Astrocyte of the hippocampus (primary cell): Measurements from ENCODE around the gene ABL1.
A peak's percentile ranks its signal among the peaks of the same experiment; 100 is the strongest.

ENCODE experiments used
- DNase-seq: peaks from one replicate; pipeline ENCODE4 v3.0.0; 2011; ENCODE audit warnings: low read depth, low spot score

ABL1 gene

DNA sequence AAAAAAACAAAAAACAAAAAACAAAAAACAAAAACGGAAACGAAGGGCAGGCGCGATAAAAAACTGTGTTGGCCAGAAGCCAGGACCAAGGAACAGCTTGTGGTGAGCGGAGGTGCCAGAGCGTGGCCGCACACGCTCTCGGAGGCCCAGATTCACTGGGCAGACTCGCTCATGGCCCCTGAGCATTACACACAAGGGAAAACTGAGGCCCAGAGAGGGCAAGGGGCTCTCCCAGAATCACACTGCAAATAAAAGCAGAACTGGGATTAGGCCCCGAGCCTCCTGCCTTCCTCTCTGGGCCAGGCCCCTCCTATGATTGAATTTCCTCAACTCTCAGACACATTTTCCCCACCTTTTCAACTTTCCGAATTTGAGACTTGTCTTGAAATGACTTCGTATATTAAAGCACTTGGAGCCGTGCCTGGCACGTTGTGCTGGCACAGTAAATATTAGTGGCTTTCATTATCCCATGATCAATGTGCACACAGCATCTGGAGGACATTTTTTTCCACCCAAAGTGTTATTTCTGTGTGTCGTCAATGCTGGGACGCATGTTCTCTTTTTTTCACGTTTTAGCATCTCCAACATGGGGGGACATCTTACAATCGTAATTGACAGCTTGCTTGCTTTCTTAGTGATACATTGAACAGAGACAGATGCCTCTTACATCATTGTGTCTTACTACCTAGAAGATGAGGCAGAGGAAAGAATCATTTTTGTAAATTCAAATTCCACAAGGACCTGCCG is 96.6 kb downstream of the ABL1 start:
- peak; percentile 65 for DNase-seq

DNA sequence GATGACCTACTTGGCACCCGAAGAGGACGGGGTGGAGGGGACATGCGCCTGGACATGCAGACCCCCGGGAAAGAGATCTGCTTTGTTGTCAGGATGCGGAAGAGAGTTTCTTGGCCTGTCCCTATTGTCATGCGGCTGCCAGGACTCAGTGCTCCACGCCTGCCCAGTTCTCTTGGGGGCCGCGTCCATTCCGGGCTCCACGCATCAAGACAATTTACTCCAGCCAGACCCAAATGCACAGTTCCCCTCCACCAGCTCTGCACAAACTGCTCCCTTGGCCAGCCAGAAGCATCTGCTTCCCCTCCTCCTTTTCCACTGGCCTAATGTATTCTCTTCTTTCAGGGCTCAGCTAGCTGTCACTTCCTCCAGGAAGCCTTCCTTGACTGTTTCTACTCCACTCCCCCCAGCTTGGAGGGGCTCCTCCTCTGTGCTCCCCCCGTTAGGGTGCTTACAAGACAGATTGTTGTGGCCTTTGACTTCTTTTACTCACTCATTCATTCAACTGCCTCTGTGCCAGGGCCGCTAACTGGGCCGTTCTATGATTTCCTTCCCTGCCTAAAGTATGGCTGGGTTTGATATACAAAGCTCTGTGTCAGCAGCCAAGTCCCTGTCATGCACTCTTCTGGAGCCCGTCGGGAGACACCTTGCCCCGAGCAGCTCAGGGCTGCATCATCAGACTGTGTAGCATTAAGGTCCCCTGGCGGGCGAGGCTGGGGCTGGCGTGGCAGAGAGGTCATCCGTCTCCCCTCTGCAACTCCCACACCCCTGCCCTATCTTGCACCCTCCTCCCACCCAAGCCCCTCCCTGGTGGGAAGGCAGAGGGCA is 97.4 kb downstream of the ABL1 start:
- no peak for DNase-seq

DNA sequence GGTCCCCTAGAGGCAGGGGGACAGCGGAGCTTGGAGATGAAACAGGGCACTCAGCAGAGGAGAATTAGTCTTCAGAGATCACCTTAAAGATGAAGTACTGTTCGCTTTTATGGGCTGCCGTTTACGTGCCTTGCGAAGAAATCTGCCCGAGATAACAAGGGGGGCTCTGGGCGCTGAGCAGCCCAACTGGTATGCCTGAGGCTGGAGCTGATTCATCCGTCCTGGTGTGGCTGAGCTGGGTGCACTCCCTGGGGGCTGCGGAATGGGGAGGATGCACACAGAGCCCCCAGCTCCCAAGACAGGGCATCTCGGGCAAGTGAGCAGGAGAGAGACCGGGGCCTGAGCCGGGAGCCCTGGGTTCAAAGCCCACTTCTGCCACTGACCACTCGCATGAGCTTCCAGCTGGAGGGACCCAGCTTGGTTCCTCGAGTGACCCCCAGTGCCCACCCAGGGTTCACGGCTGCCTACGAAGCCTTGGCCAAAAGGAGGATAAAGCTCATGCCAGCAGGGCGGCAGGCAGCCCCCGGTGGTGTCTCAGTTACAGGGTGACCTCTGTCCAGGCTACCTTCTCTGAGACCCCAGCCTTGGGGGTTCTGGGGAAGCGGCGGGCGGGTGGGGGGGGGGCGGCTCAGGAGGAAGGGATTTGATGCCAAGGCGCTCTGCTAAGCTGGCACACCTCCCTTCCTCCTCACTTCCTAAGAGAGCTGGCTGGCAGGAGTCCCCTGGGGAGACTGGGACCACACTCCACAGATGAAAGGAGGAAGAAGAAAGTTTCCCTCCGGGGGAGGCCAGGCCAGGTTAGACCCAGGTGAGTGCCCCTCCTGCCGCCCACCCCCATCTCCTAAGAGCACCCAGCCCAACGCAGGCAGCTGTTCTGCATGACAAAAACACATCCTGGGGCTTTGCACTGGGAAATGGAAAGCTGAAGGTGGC is 98.3 kb downstream of the ABL1 start:
- peak; percentile 85 for DNase-seq

DNA sequence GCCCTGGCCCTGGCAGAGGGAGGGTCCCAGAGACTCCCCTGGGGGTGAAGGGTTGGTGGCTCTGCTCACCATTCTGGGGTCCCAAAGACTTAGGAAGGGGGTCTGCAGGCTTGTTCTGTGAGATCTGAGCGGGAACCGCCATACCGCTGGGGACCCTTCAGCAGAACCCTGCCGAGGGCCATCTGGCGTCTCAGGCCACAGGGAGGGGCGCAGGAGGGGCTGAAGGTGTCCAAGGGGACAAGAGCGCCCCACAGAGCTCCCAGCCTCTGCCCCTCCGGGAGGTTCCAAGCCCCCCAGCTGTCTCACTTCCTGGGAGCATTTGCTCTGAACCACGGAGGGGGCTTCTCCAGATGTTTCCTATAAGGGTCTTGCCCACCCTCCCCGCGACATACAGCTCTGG is 99.2 kb downstream of the ABL1 start:
- no peak for DNase-seq

DNA sequence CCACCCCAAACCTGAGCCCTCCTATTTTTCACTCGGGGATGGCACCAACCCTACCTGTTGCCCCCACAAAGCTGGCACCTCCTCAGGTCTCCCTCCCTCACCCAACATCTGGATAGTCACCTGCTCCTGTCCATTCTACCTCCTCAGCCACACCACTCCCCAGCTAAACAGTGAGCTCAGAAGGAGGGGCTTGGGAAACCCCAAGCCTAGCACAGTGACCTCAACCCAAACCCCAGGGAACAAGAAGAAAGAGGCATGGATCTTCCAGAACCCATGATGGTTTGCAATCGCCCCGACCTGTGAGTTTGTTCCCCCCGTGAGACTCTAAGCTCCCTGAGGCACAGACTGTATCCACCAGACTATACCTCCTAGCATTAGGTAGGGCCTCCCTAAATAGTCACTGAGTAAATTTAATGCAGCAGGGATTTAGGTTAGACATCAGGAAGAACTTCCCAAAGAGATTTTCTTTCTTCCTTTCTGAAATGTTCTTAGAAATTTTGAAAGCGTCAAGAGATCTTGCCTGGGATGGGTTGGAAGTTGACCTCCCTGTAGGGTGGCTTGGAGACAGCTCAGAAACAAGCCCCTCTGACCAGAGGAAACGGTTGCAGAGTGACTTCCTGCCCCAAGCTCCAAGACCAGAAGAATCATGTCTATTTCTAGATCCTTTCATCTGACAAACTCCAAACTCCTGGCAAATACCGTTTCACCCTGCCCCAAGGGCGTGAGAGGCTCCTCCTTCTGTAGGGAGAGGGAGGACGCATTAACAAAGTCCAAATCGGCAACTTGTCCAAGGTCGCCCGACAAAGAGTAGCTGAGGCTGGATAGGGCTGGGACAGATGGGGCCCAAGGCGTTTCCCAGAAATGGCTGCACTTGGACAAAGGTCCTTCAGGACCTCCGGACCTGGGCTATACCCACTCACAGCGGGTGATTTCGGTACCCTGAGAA is 99.9 kb downstream of the ABL1 start:
- no peak for DNase-seq

DNA sequence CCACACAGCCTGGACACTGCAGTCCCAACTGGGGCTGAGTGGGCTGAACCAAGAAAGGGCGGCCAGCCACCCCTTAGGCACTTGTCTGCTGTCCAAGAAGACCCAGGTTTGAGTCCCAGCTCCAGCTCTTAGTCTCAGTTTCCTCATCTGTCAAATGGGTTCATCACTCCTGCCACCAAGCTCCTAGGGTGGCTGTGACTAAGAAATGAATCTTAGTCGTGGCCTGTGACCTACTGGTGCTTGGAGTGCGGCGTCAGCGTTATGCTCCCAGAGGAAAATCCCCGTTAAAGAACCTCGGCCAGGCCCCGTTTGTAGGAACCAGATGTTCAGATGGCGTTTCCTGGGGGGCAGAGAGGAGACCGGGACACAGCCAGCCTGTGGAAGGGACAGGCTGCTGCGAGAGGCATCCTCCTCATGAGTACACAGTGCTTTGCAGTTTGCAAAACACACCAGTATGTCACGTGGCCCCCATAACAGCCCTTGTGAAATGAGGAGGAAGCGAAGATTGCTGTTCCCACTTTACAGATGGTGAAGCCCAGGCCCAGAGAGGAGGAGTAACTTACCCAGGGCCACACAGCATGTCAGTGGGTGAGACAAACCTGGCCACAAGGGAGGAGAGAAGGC is 100.7 kb downstream of the ABL1 start:
- no peak for DNase-seq

DNA sequence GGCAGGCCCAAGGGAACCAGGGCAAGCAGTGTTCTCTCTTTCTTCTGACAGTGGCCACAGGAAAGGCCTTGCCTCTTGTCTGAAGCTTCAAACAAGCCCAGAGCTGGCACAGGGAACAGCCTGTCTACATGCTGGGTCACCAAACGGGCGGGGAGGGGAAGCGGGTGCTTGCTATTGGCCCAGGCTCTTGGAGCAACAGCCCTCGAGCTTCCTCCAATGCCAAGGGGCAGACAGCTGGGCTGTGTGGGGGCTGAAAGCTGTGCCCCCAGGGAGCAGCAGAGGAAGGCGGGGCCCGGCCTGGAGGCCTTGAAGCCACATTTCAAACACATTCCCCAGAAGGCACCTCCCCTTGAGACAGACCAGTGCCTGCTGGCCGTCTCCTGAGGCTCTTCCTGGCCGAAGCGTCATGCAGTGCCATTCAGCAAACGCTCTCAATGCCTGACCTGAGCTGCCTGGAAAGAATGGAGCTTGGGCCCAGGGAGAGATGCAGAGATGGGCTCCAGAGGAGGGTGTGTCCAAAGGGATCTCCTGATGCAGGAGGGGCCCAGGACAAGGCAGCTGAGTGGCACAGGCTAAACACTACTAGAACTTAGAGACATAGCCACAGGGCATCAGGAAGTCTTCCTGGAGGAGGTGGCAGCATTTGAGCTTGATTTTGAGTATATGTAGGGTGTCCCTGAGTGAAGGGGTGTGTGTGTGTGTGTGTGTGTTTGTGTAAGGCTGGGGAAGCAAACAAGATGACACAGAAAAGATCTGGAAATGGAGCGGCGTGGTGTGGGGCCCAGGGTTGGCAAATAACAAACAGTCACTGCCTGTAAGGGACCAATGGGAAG is 101.4 kb downstream of the ABL1 start:
- peak; percentile 81 for DNase-seq
